ENCODE results near the gene PROSER1.
"Not testable (repeated sequence)": the region's sequence is repeated elsewhere in the genome, so short reads cannot be mapped to it uniquely, and the experiment has no call there.

The PROSER1 gene

DNA sequence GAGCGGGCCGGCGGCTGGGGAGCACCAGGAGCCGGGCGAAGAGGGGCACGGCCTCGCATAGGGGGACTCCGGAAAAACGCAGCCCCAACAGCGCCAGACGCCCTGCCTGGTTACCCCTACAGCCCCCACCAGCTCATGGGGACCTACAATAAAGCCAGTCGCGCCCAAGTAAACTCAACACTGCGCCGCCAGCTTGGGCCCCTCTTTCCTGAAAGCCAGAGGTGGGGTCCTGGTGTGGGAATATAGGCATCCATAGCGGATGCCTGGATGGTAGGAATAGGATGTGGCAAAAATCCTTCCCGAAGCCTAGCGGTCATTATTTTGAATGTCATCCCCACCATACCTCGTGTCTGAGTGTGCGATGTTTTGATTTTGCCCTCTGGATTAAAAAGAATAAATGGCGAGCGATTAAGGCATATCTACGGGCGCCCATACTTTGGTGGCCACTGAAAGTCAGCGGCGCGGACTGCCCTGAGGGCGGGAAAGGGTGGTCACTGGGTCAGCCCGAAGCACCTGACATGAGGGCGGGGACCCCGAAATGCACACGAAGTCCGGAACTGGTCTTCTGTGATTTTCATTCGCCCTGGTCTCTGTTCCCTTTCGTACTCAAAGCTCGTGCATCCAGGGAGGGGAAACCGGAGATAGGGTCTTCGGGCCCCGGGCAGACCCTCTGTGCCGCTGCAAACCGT lies at the start of gene PROSER1, which contains the start of gene NHLRC3:
Gene PROSER1, minus strand, starts transcription at position 210 of the 689 bp plus-strand sequence. CDS start 847 bp downstream, outside the sequence.
Gene NHLRC3, plus strand, starts transcription at position 577 of the 689 bp plus-strand sequence. CDS start 184 bp downstream, outside the sequence.
- peak within 1 kb of the TSS; percentile 98 for H3K4me3 ChIP-seq (ENCODE audit: low read depth, low read length)
- DNase-seq (ENCODE audit: low read depth), result peak; percentile 88
- in situ Hi-C loops (cut with HindIII; ENCODE audit: low sequenced_read_pairs), result no loop called here
- TF ChIP-seq, protein P1, sequence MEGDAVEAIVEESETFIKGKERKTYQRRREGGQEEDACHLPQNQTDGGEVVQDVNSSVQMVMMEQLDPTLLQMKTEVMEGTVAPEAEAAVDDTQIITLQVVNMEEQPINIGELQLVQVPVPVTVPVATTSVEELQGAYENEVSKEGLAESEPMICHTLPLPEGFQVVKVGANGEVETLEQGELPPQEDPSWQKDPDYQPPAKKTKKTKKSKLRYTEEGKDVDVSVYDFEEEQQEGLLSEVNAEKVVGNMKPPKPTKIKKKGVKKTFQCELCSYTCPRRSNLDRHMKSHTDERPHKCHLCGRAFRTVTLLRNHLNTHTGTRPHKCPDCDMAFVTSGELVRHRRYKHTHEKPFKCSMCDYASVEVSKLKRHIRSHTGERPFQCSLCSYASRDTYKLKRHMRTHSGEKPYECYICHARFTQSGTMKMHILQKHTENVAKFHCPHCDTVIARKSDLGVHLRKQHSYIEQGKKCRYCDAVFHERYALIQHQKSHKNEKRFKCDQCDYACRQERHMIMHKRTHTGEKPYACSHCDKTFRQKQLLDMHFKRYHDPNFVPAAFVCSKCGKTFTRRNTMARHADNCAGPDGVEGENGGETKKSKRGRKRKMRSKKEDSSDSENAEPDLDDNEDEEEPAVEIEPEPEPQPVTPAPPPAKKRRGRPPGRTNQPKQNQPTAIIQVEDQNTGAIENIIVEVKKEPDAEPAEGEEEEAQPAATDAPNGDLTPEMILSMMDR (IDR thresholded peaks at IDR 0.05; ENCODE audit: low read depth, low read length, missing control alignments), result no peak

DNA sequence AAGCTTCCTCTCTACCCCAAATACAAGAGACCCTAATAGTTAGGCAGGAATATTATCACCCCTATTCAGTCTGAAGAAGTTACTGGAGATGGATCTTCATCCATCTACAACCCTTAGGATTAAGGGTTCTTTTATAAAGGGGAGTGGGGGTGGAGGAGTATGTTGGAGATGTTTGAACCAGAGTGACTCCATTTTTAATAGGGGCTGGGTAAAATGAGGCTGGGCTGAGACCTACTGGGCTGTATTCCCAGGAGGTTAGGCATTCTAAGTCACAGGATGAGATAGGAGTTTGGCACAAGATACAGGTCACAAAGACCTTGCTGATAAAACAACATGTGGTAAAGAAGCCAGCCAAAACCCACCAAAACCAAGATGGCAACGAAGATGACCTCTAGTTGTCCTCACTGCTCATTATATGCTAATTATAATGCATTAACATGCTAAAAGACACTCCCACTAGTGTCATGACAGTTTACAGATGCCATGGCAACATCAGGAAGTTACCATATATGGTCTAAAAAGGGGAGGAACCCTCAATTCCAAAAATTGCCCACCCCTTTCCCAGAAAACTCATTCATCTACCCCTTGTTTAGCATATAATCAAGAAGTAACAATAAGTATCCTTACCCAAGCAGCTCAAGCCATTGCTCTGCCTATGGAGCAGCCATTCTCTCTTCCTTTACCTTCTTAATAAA lies 48.5 kb upstream of the PROSER1 start:
- H3K4me3 ChIP-seq (ENCODE audit: low read depth, low read length); DNase-seq (ENCODE audit: low read depth); in situ Hi-C loops (cut with HindIII; ENCODE audit: low sequenced_read_pairs): not testable (repeated sequence)

DNA sequence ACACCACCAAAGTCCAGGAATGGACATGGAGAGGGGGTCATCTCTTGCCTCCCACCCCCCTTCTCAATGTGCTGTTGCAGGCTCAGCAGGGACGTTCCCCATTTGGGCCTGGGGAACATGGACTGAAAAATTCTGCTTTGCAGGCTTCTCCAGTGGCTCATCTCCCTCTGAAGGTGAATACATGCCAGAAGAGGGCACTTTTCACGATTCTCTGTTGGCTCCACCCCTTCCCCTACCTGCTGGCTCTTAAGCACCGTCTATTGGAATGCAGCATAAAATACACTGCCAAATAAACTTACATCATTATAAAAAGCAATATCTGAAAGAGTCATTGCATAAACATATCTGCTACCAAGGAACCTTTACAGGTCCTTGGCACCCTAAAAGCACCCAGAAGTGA lies 36.1 kb upstream of the PROSER1 start:
- TF ChIP-seq, protein P1 (IDR thresholded peaks at IDR 0.05; ENCODE audit: low read depth, low read length, missing control alignments), result no peak
- no peak for DNase-seq (ENCODE audit: low read depth)
- in situ Hi-C loops (cut with HindIII; ENCODE audit: low sequenced_read_pairs), result no loop called here
- H3K4me3 ChIP-seq (ENCODE audit: low read depth, low read length), result no peak overlapping the region

DNA sequence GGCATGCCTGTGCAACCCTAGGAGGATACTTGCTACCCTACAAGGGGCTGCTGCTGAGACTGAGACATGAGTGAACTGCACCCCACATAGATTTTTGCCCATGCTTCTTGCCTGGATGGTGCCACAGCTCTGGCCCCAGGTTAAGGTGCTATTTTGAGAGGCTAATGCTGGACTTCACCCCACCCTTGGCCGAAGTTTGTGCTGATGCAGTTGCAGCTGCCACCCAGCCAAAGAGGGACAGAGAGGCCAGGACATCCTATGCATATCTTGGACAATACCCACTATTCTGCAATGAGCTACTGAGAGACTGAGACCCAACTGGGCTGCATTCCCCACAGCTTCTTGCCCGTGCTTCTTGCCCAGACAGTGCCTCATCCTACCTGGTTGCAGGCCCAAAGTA lies 35.0 kb upstream of the PROSER1 start:
- no peak for DNase-seq (ENCODE audit: low read depth)
- H3K4me3 ChIP-seq (ENCODE audit: low read depth, low read length), result no peak overlapping the region
- in situ Hi-C loops (cut with HindIII; ENCODE audit: low sequenced_read_pairs), result no loop called here
- TF ChIP-seq, protein P1 (IDR thresholded peaks at IDR 0.05; ENCODE audit: low read depth, low read length, missing control alignments), result no peak

DNA sequence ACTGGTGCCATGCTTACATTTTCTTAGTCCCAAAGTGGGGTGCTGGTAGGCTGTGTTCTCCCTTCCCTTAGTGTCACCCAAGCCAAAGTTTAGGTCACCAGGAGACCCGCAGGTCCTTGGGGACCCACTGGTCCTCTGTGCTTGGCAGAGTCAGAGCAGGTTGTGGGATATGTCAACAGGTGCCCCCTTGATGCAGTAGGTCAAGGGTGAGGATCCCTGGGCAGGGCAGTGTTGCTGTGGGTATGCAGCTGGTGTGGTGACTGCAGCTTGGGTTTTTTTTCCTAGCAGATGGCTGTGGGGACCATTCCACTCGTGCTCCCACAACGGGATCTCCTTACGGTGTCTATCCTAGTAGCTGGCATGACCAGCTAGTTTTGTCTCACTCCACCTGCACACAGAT lies 24.1 kb upstream of the PROSER1 start:
- no peak overlapping the region for H3K4me3 ChIP-seq (ENCODE audit: low read depth, low read length)
- DNase-seq (ENCODE audit: low read depth), result no peak
- in situ Hi-C loops (cut with HindIII; ENCODE audit: low sequenced_read_pairs), result no loop called here
- TF ChIP-seq, protein P1 (IDR thresholded peaks at IDR 0.05; ENCODE audit: low read depth, low read length, missing control alignments), result no peak

DNA sequence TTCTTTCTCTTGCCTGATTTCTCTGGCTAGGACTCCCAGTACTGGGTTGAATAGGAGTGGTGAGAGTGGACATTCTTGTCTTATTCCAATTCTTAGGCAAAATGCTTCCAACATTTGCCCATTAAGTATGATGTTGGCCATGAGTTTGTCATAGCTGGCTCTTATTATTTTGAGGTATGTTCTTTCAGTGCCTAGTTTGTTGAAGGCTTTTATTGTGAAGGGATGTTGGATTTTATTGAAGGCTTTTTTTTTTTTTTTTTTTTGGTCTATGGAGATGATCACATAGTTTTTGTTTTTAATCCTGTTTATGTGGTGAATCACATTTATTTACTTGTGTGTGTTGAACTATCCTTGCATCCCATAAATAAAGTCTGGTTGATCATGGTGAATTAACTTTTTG lies 20.2 kb upstream of the PROSER1 start:
- in situ Hi-C loops (cut with HindIII; ENCODE audit: low sequenced_read_pairs), result no loop called here
- DNase-seq (ENCODE audit: low read depth), result no peak
- TF ChIP-seq, protein P1 (IDR thresholded peaks at IDR 0.05; ENCODE audit: low read depth, low read length, missing control alignments), result no peak
- no peak overlapping the region for H3K4me3 ChIP-seq (ENCODE audit: low read depth, low read length)

DNA sequence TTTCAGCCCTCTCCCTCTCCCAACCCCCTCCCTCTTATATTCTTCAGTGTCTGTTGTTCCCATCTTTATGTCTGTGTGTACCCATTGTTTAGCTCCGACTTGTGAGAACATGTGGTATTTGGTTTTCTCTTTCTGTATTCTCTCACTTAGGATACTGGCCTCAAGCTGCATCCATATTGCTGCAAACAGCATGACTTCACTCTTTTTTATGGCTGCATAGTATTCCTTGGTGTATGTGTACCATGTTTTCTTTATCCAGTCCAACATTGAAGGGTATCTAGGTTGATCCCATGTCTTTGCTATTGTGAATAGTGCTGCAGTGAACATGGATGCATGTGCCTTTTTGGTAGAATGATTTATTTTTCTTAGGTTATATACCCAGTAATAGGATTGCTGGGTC lies 18.1 kb upstream of the PROSER1 start:
- in situ Hi-C loops (cut with HindIII; ENCODE audit: low sequenced_read_pairs), result no loop called here
- TF ChIP-seq, protein P1 (IDR thresholded peaks at IDR 0.05; ENCODE audit: low read depth, low read length, missing control alignments), result no peak
- H3K4me3 ChIP-seq (ENCODE audit: low read depth, low read length), result no peak overlapping the region
- DNase-seq (ENCODE audit: low read depth), result no peak

Data from astrocyte of the cerebellum (primary cell).